HL-60 (cell line): Measurements from ENCODE around the gene LMBR1.

Experiments
- DNase-seq, 2 experiments: peaks; one replicate each; pipeline ENCODE4 v3.0.0-alpha.2; 2010 to 2020; ENCODE audit warnings: low read depth in 1 of 2, low spot score in 1 of 2
- H3K27ac ChIP-seq: fragments of 250-450 bp; sonication (Bioruptor Pico); replicated peaks from 2 replicates; pipeline ENCODE4 v1.5.1; 2020; ENCODE audit warnings: mild to moderate bottlenecking, moderate library complexity
- H3K27me3 ChIP-seq: fragments of 250-450 bp; sonication (Bioruptor Pico); 2 replicates; pipeline ENCODE4 v1.5.1; 2021; ENCODE audit warnings: mild to moderate bottlenecking, moderate library complexity; ENCODE audit not compliant: insufficient read depth, poor library complexity, severe bottlenecking
- H3K4me3 ChIP-seq: replicated peaks from 2 replicates; pipeline ENCODE4 v1.5.1; 2011; ENCODE audit warnings: mild to moderate bottlenecking, control low read depth, low read length; ENCODE audit not compliant: insufficient read depth
- CTCF ChIP-seq: IDR thresholded peaks from one replicate; pipeline ENCODE4 v1.5.1; 2011; ENCODE audit warnings: low read length, control low read depth, inconsistent platforms; ENCODE audit not compliant: insufficient read depth
- GABPA ChIP-seq: IDR thresholded peaks from 2 replicates; pipeline ENCODE4 v1.6.1; 2012; ENCODE audit warnings: low read depth
- POLR2AphosphoS5 ChIP-seq: IDR thresholded peaks from 2 replicates; pipeline ENCODE4 v1.6.1; 2012; ENCODE audit warnings: low read depth
- REST ChIP-seq: IDR thresholded peaks from 2 replicates; pipeline ENCODE4 v1.6.1; 2012; ENCODE audit warnings: low read depth; ENCODE audit not compliant: insufficient replicate concordance
- SPI1 ChIP-seq: IDR thresholded peaks from 2 replicates; pipeline ENCODE4 v1.6.1; 2012; ENCODE audit warnings: low read depth, mild to moderate bottlenecking, borderline replicate concordance
- long read RNA-seq: library from polyadenylated mRNA; unstranded; transcript quantifications from one replicate; pipeline ENCODE4 v2.0.0, GENCODE V29; 2020

Gene LMBR1
- long read RNA-seq, full-length matches to known transcripts = 14 of 29 reads
- long read RNA-seq, partial matches to known transcripts = 1 of 29 reads
- long read RNA-seq, other reads (novel, unspliced or antisense) = 14 of 29 reads

- Histone ChIP-seq H3K27me3 (no peaks in the 10 kb centered on the region), H3K4me3 (peak within 1 kb of the TSS; percentile 88), H3K27ac (peak within 1 kb of the TSS; percentile 95)
- peak; percentile 90 to 95 for DNase-seq
- TF ChIP-seq CTCF = peak; percentile 6
- no peak for TF ChIP-seq GABPA
- TF ChIP-seq SPI1 = peak; percentile 36; the same call in 1 of the 2 replicates
- peak; percentile 48; the same call in 1 of the 2 replicates for TF ChIP-seq POLR2AphosphoS5
- no peak for TF ChIP-seq REST
These were observed at the start of gene LMBR1 for GRCh38 chr7:156892821-156893706. Gene LMBR1, minus strand, starts transcription at chr7:156893183. Its CDS starts 190 bp downstream, at chr7:156892993.

- no peak overlapping the region for H3K27ac ChIP-seq
- no peak overlapping the region for H3K4me3 ChIP-seq
- DNase-seq = no peak
- no peak for TF ChIP-seq CTCF
- TF ChIP-seq GABPA = no peak
- TF ChIP-seq POLR2AphosphoS5 = no peak
- no peak for TF ChIP-seq SPI1
- no peak for TF ChIP-seq REST
- H3K27me3 ChIP-seq = peaks cover 6% of the 10 kb centered on the region
These were observed 49.7 kb upstream of the LMBR1 start for GRCh38 chr7:156942708-156943090.

- H3K4me3 ChIP-seq = no peak overlapping the region
- TF ChIP-seq SPI1 = no peak
- TF ChIP-seq POLR2AphosphoS5 = no peak
- TF ChIP-seq REST = no peak
- TF ChIP-seq GABPA = no peak
- TF ChIP-seq CTCF = no peak
- DNase-seq = no peak
- H3K27me3 ChIP-seq = peaks cover 4% of the 10 kb centered on the region
- no peak overlapping the region for H3K27ac ChIP-seq
These were observed 48.6 kb upstream of the LMBR1 start for GRCh38 chr7:156941393-156942182.
